Measurements from ENCODE around the gene WDR27.

- TF ChIP-seq POLR2A (IDR thresholded peaks at IDR 0.05; ENCODE audit: low read length) (no peak), GATA1 (IDR thresholded peaks at IDR 0.05; ENCODE audit: low read depth, low read length) (no peak)
Observed at GRCh38 chr6:169648092-169648491, 53.7 kb downstream of the WDR27 start.

All from erythroblast (primary cell).